MCF 10A (cell line): ENCODE measurements around the gene TEX2. TPM values are rescaled to one million over a fixed set of nuclear protein-coding genes. Genes with fewer than 3 reads are reported as not detected.
A peak's percentile ranks its signal among the peaks of the same experiment; 100 is the strongest.

Experiments used
- BruUV-seq: library from RNA; stranded (reverse); fragments of 400-500 nt; replicated peaks from 2 replicates; lab custom pipeline; 2021; lab: Mats Ljungman, UMichigan
- CTCF ChIA-PET: fragments of 300-600 bp; sonication (Branson Sonifier 250); formaldehyde crosslinking; extraction: SDS; loops from one replicate; lab custom pipeline; 2021; ENCODE audit warnings: antibody characterized with exemption, inconsistent platforms; lab: Yijun Ruan, JAX
- POLR2A ChIA-PET: fragments of 300-600, 350-650 bp; sonication (Branson Sonifier 250); formaldehyde crosslinking; extraction: SDS; loops from one replicate; lab custom pipeline; 2020; ENCODE audit warnings: antibody characterized with exemption, inconsistent platforms; lab: Yijun Ruan, JAX
- DNase-seq: peaks from one replicate; pipeline ENCODE4 v3.0.0-alpha.2; 2018; ENCODE audit not compliant: unreplicated experiment
- H3K27ac Mint-ChIP-seq: one replicate; pipeline ENCODE4 v1.8.0; 2022; ENCODE audit warnings: mild to moderate bottlenecking, low read depth, mixed read lengths; ENCODE audit not compliant: unreplicated experiment
- H3K27me3 Mint-ChIP-seq: one replicate; pipeline ENCODE4 v1.8.0; 2022; ENCODE audit warnings: mixed read lengths; ENCODE audit not compliant: insufficient read depth, unreplicated experiment
- H3K36me3 Mint-ChIP-seq: one replicate; pipeline ENCODE4 v1.8.0; 2022; ENCODE audit warnings: mild to moderate bottlenecking, moderate library complexity, mixed read lengths; ENCODE audit not compliant: insufficient read depth, unreplicated experiment
- H3K4me1 Mint-ChIP-seq: one replicate; pipeline ENCODE4 v1.8.0; 2022; ENCODE audit warnings: mixed read lengths; ENCODE audit not compliant: insufficient read depth, unreplicated experiment
- H3K4me3 Mint-ChIP-seq: one replicate; pipeline ENCODE4 v1.8.0; 2022; ENCODE audit warnings: mild to moderate bottlenecking, moderate library complexity, mixed read lengths; ENCODE audit not compliant: unreplicated experiment
- H3K9me3 Mint-ChIP-seq: one replicate; pipeline ENCODE4 v1.8.0; 2022; ENCODE audit warnings: mixed read lengths; ENCODE audit not compliant: unreplicated experiment
- intact Hi-C: fragments of 100-400 bp; cut with micrococcal nuclease; formaldehyde crosslinking; loops from 2 replicates; pipeline ENCODE4 v1.14.1; 2022
- total RNA-seq: library from RNA; stranded (reverse); gene quantifications from 2 replicates; pipeline ENCODE4 v1.2.3, GENCODE V29; 2022
- TF ChIP-seq, protein P1 (sequence below): fragments of 200-600 bp; IDR thresholded peaks from one replicate; pipeline ENCODE4 v1.8.0; 2022; ENCODE audit warnings: antibody characterized with exemption, mild to moderate bottlenecking; ENCODE audit not compliant: unreplicated experiment

Gene TEX2
- total RNA-seq, 1 experiment from 2014 or later, result 42.2 TPM

DNA sequence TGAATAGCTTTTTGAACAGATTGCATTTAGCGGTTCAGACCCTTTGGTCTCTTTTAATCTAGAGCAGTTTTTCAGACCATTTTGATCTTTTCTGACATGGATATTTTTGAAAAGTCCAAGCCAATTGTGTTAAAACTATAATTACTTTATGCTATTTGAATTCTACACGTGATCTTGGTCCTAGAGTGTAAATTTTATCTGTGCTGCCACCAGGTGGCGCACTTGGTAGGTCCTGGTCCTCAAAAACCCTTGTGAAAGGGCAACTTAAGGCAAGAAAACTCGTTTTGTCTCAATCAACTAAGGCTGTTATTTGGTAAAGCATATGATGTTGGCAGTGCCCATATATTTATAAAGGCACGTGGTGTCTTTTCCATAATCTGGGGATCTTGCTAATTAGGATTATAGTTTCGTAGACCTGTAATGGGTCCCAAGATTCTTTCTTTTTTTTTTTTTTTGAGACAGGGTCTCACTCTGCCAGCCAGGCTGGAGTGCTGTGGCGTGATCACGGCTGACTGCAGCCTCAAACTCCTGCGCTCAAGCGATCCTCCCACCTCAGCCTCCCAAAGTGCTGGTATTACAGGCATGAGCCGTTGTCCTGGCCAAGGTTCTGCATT is 43.9 kb upstream of the TEX2 start:
- Mint-ChIP-seq H3K4me3 (no peak overlapping the region), H3K4me1 (no peaks in the 10 kb centered on the region), H3K36me3 (no peaks in the 10 kb centered on the region), H3K9me3 (no peaks in the 10 kb centered on the region), H3K27me3 (no peaks in the 10 kb centered on the region), H3K27ac (no peak overlapping the region)
- intact Hi-C loops, result loop anchor here (1.0 to 5.0 kb wide), 3 partner anchors 14 to 190 kb away; partner anchors contain the start of gene POLG2
- POLR2A ChIA-PET, result interaction anchor here (0.9 to 1.2 kb wide), 2 partner anchors 112 to 161 kb away, joined by 5 read pairs; no protein-coding TSS in a partner anchor
- TF ChIP-seq, protein P1, sequence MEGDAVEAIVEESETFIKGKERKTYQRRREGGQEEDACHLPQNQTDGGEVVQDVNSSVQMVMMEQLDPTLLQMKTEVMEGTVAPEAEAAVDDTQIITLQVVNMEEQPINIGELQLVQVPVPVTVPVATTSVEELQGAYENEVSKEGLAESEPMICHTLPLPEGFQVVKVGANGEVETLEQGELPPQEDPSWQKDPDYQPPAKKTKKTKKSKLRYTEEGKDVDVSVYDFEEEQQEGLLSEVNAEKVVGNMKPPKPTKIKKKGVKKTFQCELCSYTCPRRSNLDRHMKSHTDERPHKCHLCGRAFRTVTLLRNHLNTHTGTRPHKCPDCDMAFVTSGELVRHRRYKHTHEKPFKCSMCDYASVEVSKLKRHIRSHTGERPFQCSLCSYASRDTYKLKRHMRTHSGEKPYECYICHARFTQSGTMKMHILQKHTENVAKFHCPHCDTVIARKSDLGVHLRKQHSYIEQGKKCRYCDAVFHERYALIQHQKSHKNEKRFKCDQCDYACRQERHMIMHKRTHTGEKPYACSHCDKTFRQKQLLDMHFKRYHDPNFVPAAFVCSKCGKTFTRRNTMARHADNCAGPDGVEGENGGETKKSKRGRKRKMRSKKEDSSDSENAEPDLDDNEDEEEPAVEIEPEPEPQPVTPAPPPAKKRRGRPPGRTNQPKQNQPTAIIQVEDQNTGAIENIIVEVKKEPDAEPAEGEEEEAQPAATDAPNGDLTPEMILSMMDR, result peak; percentile 78
- DNase-seq, result peak; percentile 82
- no TSS peak for BruUV-seq
- CTCF ChIA-PET, result interaction anchor here (0.5 to 5.6 kb wide), 22 partner anchors 9 to 632 kb away, joined by 3 to 93 read pairs (median 4); no protein-coding TSS in a partner anchor

- no peaks in the 10 kb centered on the region for H3K4me1 Mint-ChIP-seq
- H3K27me3 Mint-ChIP-seq, result no peaks in the 10 kb centered on the region
- ChIA-PET CTCF (interaction anchor here (0.6 to 5.6 kb wide), 4 partner anchors 9 to 115 kb away, joined by 3 to 93 read pairs (median 4); no protein-coding TSS in a partner anchor), POLR2A (no interaction called here)
- DNase-seq, result no peak
- BruUV-seq, result no TSS peak
- intact Hi-C loops, result no loop called here
- H3K27ac Mint-ChIP-seq, result no peak overlapping the region
- H3K4me3 Mint-ChIP-seq, result no peak overlapping the region
- TF ChIP-seq, protein P1, result no peak
- no peaks in the 10 kb centered on the region for H3K36me3 Mint-ChIP-seq
- no peaks in the 10 kb centered on the region for H3K9me3 Mint-ChIP-seq
Observed at GRCh38 chr17:64304551-64304950, 41.5 kb upstream of the TEX2 start.

DNA sequence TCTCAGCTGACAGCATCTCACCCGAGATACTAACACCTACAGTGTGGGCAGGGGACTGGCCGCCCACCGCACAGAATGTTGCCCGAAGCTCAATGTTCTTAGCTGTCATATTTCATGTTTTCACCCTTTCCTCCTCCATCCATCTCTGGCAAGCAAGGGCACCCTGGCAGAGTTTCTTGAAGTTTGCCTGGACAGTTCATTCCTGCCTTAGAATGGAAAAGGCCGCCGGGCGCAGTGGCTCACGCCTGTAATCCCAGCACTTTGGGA is 37.6 kb upstream of the TEX2 start:
- ChIA-PET POLR2A (interaction anchor here (0.7 kb wide), 1 partner anchor 9 kb away, joined by 3 read pairs; no protein-coding TSS in a partner anchor), CTCF (interaction anchor here (0.6 to 1.7 kb wide), 4 partner anchors 9 to 302 kb away, joined by 3 to 9 read pairs (median 4); no protein-coding TSS in a partner anchor)
- no peak overlapping the region for H3K4me3 Mint-ChIP-seq
- H3K9me3 Mint-ChIP-seq, result no peaks in the 10 kb centered on the region
- no TSS peak for BruUV-seq
- intact Hi-C loops, result no loop called here
- no peaks in the 10 kb centered on the region for H3K4me1 Mint-ChIP-seq
- H3K36me3 Mint-ChIP-seq, result no peaks in the 10 kb centered on the region
- H3K27ac Mint-ChIP-seq, result no peak overlapping the region
- DNase-seq, result no peak
- TF ChIP-seq, protein P1, result no peak
- H3K27me3 Mint-ChIP-seq, result no peaks in the 10 kb centered on the region

- no peaks in the 10 kb centered on the region for H3K9me3 Mint-ChIP-seq
- BruUV-seq, result no TSS peak
- DNase-seq, result no peak
- ChIA-PET POLR2A (interaction anchor here (0.7 to 1.2 kb wide), 2 partner anchors 152 to 391 kb away, joined by 3 read pairs; no protein-coding TSS in a partner anchor), CTCF (interaction anchor here (1.1 to 2.4 kb wide), 6 partner anchors 9 to 268 kb away, joined by 3 to 15 read pairs (median 4); no protein-coding TSS in a partner anchor)
- no peaks in the 10 kb centered on the region for H3K4me1 Mint-ChIP-seq
- H3K36me3 Mint-ChIP-seq, result no peaks in the 10 kb centered on the region
- H3K4me3 Mint-ChIP-seq, result no peak overlapping the region
- H3K27me3 Mint-ChIP-seq, result no peaks in the 10 kb centered on the region
- intact Hi-C loops, result no loop called here
- TF ChIP-seq, protein P1, result no peak
- no peak overlapping the region for H3K27ac Mint-ChIP-seq
Observed at GRCh38 chr17:64297467-64298088, 34.5 kb upstream of the TEX2 start.
